ENCODE measurements around the gene MOB3B.

MOB3B gene

DNA sequence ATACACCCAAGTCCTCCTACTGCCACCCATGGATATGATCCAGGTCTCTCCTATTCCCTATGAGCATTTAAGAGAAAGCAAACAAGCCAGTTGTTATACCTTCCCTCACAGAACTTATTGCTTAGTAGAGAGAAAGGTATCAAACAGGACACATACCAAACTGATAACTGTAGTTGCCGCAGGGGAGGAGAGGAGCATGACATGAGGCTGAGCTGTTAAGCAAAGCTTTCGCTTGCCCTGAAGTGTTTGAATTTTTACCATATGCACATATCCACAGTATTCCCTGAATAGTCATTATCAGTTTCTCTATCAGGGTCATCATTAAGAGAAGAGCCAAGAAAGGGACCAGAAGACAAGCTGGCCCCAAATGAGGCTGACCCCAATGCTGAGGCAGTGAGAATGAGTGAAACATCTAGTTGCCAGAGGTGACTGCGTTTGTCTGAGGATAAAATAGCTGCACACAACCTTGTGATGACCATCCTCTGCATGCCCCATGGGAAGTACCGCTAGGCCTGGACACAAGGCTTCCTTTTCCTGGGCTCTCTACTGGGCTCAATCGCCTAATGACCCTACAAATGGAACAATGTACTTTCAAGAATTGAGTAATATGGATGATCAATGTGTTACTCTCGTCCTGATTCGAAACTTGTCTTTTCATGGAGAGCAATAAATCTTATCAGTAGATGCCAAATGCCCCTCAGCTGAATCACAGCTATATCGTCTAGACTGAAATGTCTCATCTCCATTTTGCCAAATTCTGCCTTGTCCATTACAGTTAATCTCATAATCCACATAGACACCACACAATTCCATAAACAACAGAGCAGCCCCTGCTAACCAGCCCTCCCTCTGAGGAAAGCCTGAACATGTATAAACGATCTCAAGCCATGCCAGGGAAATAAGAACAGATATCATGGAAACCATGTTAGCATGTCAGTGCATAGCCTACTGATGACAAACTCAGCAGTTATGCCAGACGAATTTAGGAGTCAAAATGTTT lies 9.8 kb downstream of the MOB3B start:
- TF ChIP-seq, protein P1, sequence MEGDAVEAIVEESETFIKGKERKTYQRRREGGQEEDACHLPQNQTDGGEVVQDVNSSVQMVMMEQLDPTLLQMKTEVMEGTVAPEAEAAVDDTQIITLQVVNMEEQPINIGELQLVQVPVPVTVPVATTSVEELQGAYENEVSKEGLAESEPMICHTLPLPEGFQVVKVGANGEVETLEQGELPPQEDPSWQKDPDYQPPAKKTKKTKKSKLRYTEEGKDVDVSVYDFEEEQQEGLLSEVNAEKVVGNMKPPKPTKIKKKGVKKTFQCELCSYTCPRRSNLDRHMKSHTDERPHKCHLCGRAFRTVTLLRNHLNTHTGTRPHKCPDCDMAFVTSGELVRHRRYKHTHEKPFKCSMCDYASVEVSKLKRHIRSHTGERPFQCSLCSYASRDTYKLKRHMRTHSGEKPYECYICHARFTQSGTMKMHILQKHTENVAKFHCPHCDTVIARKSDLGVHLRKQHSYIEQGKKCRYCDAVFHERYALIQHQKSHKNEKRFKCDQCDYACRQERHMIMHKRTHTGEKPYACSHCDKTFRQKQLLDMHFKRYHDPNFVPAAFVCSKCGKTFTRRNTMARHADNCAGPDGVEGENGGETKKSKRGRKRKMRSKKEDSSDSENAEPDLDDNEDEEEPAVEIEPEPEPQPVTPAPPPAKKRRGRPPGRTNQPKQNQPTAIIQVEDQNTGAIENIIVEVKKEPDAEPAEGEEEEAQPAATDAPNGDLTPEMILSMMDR (IDR thresholded peaks at IDR 0.05): no peak
- Mint-ChIP-seq H3K27ac (no peak overlapping the region), H3K4me3 (no peak overlapping the region), H3K27me3 (ENCODE audit: low read depth, poor library complexity) (peaks cover 4% of the 10 kb centered on the region), H3K36me3 (ENCODE audit: low read depth) (peaks cover 37% of the 10 kb centered on the region), H3K9me3 (no peaks in the 10 kb centered on the region), H3K4me1 (no peaks in the 10 kb centered on the region)
- DNase-seq: no peak

DNA sequence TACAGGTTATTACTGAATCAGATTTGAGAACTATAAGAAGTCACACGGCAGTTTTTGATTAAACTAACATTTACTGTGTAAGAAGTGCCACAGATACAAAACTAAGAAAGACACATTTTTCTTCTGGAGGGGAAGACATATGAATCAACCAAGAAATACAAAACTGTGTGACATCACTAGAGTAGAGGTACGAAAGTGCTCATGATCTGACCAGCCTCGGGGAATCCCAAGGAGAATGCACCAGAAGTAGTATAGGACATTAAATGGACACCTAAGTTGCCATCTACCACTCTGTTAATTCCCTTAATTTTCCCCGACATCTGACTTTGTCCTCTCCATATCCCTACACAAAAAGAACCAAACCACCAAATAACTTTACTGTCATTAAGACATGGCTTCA lies 10.8 kb downstream of the MOB3B start:
- no peak for DNase-seq
- H3K27ac Mint-ChIP-seq: no peak overlapping the region
- H3K27me3 Mint-ChIP-seq (ENCODE audit: low read depth, poor library complexity): peaks cover 4% of the 10 kb centered on the region
- H3K36me3 Mint-ChIP-seq (ENCODE audit: low read depth): peaks cover 30% of the 10 kb centered on the region
- H3K4me3 Mint-ChIP-seq: no peak overlapping the region
- H3K4me1 Mint-ChIP-seq: no peaks in the 10 kb centered on the region
- TF ChIP-seq, protein P1 (IDR thresholded peaks at IDR 0.05): no peak
- H3K9me3 Mint-ChIP-seq: no peaks in the 10 kb centered on the region

- no peaks in the 10 kb centered on the region for H3K9me3 Mint-ChIP-seq
- H3K27ac Mint-ChIP-seq: no peak overlapping the region
- no peak overlapping the region for H3K4me3 Mint-ChIP-seq
- no peak for DNase-seq
- TF ChIP-seq, protein P1 (IDR thresholded peaks at IDR 0.05): no peak
- H3K4me1 Mint-ChIP-seq: no peaks in the 10 kb centered on the region
- no peaks in the 10 kb centered on the region for H3K27me3 Mint-ChIP-seq (ENCODE audit: low read depth, poor library complexity)
- peaks cover 32% of the 10 kb centered on the region for H3K36me3 Mint-ChIP-seq (ENCODE audit: low read depth)
These were observed 11.6 kb downstream of the MOB3B start for GRCh38 chr9:27518006-27518405.

DNA sequence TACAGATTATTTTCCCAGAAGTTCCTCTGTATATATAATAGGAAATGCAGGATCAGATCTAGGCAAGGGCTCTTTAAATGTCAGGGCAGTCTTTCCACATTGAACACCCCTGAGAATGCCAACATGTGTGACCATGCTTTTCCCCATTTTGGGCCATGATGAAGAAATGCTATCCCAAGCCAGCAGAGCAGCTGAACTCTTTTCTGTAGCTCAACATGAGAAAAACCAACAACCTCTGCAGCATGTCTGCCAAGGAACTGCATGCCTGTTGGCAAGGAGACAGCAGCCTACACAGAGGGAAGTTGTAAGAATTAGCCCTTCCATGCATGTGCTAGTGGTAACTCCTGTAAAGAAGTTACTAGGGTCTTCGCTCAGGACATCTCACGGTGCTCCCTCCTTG lies 15.1 kb downstream of the MOB3B start:
- TF ChIP-seq, protein P1 (IDR thresholded peaks at IDR 0.05): no peak
- no peak for DNase-seq
- Mint-ChIP-seq H3K4me3 (no peak overlapping the region), H3K36me3 (ENCODE audit: low read depth) (peaks cover 28% of the 10 kb centered on the region), H3K9me3 (no peaks in the 10 kb centered on the region), H3K27ac (no peak overlapping the region), H3K4me1 (no peaks in the 10 kb centered on the region), H3K27me3 (ENCODE audit: low read depth, poor library complexity) (no peaks in the 10 kb centered on the region)

DNA sequence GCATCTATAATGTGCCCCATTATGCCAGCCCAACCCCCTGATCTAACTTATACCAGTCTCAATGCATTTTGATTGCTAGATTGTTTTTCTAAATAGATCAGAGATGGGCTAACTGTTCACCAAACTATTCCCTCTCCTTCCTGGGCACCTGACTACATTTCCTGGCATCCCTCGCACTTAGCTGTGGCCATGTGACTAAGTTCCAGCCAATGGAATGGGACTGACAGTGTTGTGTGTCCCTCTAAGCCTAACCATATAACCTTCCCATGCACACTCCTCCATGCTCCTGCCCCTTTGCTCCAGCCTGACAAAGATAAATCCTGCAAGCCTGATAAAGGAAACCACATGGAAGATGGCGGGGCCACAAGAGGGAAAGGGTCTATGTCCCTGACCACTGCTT lies 17.8 kb downstream of the MOB3B start:
- Mint-ChIP-seq H3K27ac (no peak overlapping the region), H3K4me1 (no peaks in the 10 kb centered on the region), H3K36me3 (ENCODE audit: low read depth) (peaks cover 43% of the 10 kb centered on the region), H3K27me3 (ENCODE audit: low read depth, poor library complexity) (no peaks in the 10 kb centered on the region), H3K4me3 (no peak overlapping the region), H3K9me3 (peaks cover 7% of the 10 kb centered on the region)
- TF ChIP-seq, protein P1 (IDR thresholded peaks at IDR 0.05): no peak
- no peak for DNase-seq

- Mint-ChIP-seq H3K4me3 (no peak overlapping the region), H3K36me3 (ENCODE audit: low read depth) (peaks cover 50% of the 10 kb centered on the region), H3K9me3 (peaks cover 13% of the 10 kb centered on the region), H3K27me3 (ENCODE audit: low read depth, poor library complexity) (no peaks in the 10 kb centered on the region), H3K27ac (no peak overlapping the region), H3K4me1 (no peaks in the 10 kb centered on the region)
- no peak for DNase-seq
- TF ChIP-seq, protein P1 (IDR thresholded peaks at IDR 0.05): no peak
These were observed 18.8 kb downstream of the MOB3B start for GRCh38 chr9:27510780-27511179.

All from nephron progenitor cell (in vitro differentiated cells).